GM18909 (cell line): Measurements from ENCODE around the gene GNPTG.

Experiments used
- ATAC-seq: cut with Tn5 transposase; IDR thresholded peaks from one replicate; pipeline ENCODE4 v1.9.1; 2021; ENCODE audit warnings: mild to moderate bottlenecking; ENCODE audit not compliant: unreplicated experiment, poor library complexity

Gene GNPTG

DNA sequence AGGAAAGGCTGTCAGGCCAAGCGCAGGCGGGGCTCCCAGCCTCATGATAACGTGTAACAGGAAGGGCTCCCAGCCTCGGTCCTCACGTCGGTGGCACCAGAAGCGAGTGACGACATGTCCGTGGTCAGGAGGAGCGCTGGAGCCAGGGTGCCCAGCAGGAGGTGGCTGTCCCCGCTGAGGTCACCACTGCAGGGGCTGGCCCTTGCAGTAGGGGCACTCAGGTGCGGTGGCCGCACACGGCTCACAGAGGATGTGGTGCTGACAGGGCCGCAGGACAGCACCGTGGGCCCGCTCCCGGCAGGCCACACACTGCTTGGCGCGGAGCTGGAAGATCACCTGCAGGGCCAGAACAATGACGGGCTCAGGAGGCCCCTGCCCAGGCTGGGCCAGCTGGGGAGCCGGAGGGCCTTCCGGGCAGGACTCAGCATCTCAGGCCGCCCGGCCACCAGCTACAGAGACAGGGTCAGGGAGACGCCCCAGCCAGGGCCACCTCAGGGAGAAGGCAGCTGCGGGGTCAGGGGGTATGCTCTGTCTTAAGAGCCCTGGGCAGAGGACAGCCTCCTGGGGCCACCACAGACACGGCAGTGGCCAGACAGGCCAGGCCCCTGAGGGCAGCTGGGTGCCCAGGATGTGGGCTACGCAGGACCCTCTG is 14.5 kb downstream of the GNPTG start:
- no peak for ATAC-seq

DNA sequence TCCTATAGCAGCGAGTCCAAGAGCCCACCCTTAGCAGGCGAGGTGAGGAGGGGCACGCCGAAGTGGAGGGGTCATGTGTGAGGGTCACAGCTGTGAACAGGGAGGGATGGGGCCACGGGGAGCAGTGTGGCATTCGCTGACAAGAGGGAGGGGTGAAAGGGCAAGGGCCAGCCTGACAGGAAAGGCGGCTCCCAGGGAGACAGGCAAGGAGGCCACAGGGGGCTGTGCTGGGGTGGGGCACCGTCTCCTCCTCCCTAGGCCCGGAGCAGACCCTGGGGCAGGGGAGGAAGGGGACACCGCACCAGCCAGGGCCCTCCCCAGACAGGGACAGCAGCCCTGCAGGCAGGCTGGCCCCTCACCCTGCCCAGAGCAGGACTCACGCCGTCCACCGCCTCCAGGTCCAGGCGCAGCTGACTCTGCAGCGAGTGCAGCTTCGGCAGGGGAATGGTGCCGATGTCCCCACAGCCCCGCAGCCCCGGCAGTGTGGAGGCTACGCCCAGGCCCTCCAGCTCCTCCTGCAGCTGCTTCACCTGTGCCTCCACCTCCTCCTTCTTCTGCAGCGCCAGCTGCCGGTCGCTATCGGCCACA is 15.1 kb downstream of the GNPTG start:
- no peak for ATAC-seq

DNA sequence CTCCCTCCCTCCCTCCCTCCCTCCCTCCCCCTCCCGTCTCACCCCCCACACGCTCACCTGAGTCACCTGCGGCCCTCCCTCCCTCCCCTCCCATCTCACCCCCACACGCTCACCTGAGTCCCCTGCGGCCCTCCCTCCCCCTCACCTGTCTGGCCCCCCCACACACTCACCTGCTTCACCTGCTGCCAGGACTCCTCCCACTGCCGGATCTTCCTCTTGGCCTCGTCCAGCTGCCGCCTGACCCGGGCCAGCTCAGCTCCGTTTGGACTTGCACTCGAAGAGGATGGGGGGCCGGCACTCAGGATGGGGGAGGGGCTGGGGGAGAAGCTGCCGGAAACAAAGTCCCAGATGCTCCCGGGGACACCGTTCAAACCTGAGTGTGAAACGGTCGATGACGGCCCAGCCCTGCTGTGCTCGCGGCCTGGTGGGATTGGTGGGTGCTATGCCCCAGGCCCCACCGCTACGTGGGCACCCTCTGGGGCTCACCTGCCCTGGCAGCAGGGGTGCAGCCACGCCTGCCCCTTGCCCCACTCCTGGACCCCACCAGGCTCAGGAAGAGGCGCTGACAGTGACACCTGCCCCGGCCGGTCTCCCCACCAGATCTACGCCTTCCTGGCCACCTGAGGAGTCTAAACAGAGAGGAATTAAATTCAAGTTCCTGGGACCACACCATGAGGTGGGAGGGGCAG is 15.9 kb downstream of the GNPTG start:
- ATAC-seq = no peak

DNA sequence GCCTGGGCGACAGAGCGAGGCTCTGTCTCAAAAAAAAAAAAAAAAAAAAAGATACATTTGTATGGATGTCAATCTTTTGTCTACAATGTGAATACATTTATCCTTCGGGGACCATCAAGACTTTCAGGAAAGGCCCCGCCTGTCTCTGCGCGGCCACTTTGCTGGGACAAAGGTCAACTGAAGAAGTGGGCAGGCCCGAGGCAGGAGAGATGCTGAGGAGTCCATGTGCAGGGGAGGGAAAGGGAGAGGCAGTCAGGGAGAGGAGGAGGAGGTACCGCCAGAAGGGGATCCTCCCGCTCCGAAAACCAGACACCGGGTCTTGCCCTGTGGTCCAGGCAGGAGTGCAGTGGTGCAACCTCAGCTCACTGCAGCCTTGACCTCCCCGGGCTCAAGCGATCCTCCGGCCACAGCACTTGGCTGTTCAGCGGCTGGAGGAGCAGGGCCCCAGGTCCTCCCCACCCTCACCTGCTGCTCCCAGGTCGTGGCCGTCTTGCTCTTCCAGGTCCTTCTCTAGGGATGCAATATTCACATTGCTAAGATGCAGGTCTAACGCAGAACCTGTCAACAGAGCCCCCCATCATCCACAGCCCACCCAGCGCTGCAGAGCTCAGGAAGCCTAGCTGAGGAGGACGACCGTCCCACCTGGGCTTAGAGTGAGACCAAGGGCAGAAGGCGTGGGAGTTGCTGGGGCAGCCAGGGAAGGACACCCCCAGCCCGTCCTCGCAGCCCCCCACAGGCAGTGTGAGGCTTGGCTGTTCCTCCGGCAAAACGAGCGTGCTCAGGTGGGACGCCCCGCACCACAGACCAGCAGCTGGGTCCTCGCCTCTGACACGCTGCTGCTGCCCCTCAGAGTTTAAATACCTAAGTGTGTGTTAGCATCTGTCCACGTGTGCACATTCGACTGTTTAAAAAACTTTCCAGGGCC is 19.6 kb downstream of the GNPTG start:
- ATAC-seq = no peak

DNA sequence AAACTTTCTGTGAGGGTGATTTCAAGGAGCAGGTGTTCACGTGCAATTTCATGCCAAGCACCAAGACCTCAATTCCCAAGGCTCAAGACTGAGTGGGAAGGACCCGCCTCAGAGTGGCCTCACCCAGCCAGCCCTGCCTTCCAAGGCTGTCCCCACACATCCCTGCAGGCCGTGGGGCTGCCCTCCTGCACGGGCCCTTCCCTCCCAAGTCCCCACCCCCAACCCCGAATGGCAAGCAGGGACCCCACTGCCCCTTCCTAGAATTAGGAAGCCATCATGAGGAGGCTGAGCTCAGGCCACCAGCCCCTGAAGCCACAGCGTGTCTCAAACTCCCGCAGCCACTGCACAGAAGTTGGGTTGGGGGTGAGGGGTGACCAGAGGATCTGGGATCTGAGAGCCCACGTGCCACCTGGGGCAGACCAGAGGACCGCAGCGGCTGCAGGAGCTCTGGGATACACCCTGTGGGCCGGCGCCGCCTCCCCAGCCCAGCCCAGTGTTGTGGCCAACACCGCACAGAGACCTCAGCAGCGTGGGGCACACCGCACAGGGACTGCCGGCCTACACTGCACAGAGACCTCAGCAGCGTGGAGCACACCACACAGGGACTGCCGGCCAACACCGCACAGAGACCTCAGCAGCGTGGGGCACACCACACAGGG is 20.7 kb downstream of the GNPTG start:
- no peak for ATAC-seq

DNA sequence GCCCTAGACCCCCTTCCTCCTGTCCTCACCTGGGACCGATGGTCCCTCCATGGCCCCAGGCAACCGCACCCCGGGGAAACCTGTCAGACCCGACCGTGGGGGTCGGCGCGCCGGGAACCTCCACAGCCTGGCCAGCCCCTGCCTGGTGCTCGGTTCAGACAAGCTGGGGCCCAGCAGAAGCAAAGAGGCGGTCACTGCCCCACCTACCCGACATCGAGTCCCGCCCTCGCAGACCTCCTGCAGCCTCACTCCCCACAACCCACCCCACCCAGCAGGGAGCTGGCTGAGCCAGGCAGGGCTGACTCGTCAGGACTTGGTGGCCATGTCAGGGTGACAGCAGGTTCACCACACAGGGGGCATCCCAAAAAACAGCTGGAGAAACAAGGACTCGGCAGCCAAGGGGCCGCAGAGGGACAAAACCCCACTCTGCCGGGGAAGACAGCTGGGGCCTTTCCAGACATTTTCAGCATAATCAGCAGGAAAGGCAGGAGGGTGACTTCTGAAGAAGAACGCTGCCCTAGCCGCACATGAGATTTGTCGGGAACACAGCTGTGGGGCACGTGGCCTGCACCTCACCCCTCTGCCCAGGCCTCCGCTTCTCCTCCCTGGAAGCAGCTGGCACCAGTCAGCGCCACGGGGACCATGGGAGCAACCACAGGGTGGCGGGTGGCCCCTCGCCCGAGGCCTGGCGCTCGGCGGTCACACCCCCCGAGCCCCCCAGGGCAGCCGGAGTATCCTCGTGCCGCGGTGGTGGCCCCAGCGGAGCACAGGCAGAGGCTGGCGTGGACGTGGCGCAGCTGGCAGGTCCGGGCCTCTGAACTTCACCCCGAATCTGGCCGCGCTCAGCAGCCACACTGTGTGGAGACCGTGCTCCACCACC is 22.9 kb downstream of the GNPTG start:
- no peak for ATAC-seq

DNA sequence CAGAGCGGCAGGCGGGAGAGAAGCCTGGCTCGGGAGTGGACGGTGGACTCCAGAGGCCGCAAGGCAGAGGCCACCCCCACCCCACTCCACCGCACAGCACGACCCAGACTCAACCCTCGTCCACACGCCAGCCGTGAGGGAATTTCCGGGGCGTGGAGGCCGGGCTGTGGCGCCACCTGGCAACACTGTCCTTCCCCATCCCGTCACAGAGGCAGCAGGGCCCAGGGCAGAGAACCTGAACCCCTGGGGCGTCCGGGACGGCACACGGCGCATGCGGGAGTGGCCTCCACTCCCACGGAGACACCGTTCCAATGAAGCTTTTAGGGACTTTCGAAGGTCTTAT is 23.5 kb downstream of the GNPTG start:
- ATAC-seq = no peak

DNA sequence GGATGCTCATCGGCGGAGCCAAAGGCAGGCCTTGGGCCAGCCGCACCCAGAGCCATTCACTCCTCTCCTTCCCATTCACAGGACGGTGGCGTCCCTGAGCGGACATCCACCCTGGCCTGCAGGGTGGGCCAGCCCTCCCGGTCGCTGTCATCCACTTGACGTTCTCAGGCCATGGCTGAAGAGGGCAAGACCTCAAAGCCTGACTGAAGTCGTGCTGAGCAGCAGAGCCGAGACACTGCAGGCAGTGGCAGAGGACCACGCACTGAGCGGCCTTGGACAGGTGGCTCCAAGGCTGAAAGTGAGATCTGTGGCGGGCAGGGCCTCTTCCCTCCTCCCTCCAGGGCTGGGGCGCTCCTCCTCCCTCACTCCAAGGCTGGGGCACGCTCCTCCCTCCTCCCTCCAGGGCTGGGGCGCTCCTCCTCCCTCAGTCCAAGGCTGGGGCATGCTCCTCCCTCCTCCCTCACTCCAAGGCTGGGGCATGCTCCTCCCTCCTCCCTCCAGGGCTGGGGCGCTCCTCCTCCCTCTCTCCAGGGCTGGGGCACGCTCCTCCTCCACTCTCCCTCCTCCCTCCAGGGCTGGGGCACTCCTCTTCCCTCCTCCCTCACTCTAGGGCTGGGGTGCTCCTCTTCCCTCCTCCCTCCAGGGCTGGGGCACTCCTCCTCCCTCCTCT is 24.1 kb downstream of the GNPTG start:
- no peak for ATAC-seq

DNA sequence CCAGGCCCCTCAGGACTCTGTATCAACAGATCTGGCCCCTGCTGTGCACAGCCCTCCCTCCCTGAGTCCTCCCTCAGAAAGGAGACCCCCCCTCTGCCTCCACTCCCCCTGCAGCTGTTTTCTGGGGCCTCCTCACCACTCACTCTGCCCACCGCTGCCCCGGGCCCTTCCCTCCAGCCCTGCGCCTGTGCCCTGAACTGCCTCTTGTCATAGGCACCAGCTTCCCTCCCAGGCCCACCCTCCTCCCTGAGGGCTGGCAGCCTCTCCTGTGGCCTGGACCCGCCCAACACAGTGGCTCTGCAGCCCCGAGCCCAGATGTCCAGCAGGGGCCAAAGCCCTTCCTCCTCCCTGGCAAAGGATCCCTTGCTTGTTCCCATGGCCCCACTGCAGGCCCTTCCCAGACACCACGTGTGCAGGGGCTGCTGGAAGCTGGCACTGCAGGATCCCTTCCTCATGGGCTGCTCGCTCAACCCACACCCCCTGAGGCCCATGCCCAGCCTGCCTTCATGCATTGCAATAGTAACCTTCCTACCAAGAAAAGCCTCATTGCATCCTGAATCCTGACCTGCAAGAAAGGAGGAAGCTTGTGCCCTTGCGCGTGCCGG is 25.8 kb downstream of the GNPTG start:
- no peak for ATAC-seq

DNA sequence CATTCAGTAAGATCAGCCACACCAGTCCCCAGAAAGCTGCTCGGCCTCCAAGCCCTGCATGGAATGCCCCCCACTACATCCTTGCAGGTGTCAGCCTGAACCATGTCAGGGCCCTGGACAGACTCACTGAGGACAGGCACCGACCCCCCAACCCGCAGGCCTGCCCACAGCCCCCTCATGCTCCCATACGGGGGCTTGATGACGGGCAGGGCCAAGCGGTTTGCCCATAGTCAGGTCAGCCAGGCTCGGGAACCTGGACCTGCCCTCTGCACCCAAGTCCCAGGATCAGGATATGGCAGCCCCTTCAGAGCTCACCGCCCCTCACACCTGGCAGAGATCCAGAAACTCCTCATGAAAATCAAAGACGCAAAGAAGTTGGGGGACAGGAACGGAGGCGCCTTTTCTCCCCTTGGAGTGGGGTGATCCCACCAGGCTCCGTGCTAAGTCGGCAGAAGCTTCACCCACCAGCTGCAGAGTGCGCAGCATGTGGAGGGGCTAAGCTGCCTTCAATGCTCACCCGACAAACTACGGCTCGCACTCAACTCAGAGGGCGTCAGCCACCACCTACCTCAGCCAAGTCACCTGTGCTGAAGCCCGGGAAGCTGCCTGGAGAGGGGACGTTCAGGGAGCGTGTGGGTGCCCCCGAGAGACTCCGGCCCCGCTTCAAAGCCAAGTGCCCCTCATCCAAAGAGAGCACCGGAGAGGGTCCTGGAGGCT is 26.5 kb downstream of the GNPTG start:
- no peak for ATAC-seq

DNA sequence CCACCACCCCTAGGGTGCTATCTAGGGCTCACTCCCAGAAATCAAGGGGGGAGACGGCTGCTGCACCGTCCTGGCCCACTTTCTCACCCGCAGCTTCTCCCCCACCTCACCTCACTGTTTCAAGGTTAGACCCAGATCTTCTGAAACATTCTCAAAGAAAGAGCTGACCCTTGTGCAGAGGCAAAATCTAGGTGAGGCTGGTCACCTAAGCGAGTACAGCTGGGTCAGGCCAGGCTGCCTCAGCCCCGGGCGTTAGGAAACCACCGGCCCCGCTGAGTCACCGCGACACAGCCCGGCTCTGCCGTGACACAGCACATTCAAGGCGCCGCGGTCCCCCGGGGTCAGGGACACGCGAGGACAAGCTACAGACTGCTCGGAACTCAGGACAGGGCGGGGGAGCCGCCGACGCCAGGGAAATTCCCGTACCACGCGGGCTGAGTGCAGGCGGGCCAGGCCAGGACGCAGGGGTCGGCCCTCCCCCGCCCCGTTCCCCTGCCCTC is 27.1 kb downstream of the GNPTG start:
- peak; percentile 46 for ATAC-seq

DNA sequence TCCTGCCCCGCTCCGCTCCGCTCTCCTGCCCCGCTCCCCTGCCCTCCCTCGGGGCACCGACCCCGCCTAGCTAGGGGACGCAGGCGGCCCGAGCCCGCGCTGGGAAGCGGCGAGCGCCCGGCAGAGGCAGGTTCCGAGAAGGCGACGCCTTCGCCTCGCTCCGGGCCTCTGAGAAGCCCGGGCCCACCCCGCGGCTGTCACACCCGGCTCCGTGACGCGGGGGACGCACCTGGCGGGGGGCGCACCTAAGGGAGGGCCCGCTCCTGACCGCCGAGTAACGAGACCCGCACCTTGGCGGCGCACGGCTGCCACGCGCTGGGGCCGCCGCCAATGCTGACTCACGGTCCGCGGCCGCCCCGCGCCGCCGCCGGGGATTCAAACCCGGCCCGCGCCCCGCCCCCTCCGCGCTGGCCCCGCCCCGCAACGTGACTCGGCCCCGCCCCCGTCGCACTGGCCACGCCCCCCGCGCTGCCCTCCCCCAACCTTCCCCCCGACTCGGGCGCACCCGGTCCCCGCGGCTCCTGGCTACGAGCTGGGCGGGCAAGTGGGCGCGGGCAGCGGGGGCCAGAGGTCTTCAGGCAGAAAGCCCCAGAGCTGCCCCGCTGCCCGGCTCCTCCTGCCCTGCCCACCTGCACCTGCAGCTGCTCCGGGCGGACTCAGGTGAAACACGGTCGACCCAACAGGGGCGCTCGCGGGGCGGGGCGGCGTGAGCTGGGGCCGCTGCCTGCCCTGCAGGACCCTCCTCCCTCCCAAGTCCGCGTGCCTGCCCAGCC is 27.8 kb downstream of the GNPTG start:
- ATAC-seq = peak; percentile 50

DNA sequence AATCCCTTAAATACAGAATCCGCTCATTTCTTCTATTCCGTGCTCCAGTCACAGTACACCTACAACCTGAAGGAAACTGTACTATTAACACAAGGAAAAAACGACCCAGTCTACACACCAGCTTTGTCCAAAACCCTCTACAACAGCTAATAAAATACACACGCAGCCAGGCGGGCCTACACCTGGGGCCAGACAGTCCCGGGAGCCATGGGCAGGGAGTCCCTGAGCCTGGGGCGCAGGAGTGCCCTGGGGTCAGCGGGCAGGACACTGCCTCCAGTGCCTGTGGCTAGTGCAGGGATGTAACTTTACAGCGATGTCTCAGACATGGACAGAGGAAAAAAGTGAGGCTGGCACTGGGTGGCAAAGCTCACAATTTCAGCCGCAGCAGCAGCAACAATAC is 28.5 kb downstream of the GNPTG start:
- no peak for ATAC-seq

DNA sequence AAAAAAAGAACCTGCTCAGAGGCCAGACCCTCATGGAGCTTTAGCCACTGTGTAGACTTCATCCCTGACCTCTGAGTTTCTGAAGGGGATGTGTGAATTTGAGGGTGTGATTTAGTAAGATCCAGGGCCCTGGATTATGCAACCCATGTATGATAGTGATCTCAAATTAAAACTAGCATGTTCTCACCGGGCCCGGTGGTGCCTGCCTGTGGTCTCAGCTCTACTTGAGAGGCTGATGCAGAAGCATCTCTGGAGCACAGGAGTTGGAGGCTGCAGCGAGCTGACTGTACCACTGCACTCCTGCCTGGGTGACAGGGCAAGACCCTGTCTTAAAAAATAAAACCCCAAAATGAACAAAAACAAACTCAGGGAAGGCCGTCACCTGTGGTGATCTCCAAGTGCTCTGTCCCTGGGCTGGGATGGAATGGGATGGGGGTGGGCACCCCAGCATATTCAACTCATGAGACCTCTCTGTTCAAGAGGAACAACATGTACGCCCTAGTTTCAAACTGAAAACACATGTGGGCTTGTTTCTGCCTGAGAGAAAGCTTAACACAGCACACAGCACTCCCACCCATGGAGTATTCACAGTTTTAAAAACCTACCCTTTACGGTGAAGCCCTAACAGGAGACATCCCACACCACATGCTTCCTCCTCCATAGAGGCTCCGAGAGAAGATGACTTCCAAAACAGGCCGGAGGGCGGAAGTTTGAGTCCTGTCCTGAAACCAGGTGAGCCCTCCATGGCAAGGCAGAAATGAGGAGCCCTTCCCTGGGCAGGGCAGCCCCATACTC is 30.1 kb downstream of the GNPTG start:
- ATAC-seq = no peak

DNA sequence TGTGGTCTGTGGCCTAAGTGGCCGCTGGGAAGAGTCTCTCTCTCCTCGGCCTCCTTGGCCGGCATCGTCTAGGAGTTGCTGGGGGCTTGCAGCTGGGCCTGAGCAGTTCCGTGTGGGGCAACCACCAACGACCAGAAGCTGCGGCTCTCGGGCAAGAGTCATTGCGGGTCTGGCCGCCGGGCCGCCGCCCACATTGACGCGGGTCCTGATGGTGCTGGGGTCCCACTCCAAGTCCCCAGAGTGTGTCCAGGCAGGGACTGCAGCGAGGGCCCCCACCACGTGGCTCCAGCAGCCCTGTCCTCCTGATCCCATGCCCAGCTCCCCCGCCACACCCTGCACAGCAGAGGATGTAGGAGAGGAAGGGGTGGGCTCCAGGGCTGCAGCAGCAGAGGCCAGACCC is 31.8 kb downstream of the GNPTG start:
- no peak for ATAC-seq

DNA sequence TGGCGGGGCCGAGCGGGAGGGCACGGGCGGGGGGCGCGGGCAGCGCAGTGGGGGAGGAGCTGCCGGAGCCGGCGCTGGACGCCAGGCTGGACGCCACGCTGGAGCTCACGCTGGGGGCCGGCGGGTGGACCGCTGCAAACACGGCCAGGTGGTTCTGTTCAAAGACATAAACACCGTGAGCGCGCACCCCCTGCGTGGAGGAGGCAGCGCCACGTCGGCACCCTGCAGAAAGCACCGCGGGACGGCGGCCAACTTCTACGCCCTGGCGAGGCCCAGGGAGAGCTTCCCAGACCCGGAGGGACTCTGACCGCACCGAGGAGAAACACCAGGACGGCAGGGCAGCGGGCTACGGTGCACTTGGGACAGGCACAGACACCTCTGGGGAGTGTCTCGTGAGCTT is 33.5 kb downstream of the GNPTG start:
- no peak for ATAC-seq
